Fibroblast of skin of right quadriceps (primary cell): ENCODE measurements around the gene RAB3C.
"Not testable (repeated sequence)": the region's sequence is repeated elsewhere in the genome, so short reads cannot be mapped to it uniquely, and the experiment has no call there.

Source experiments
- DNase-seq: peaks from one replicate; pipeline ENCODE4 v3.0.0-alpha.2; 2013

The RAB3C gene

DNA sequence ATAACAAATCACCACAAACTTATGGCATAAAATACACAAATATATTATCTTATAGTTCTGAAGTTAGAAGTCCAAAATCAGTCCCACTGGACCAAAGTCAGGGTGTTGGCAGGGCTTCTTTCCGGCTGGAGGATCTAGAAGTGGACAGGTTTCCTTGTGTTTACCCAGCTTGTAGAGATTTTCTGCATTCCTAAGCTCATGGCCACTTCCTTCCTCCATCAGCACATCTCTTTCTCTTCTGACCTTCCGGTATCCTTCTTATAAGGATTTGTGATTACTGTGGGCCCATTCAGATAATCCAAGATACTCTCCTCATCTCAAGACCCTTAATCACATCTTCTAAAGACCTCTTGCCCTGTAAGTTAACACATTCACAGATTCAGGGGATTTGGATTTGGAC, 97.6 kb downstream of the RAB3C start:
- no peak for DNase-seq

DNA sequence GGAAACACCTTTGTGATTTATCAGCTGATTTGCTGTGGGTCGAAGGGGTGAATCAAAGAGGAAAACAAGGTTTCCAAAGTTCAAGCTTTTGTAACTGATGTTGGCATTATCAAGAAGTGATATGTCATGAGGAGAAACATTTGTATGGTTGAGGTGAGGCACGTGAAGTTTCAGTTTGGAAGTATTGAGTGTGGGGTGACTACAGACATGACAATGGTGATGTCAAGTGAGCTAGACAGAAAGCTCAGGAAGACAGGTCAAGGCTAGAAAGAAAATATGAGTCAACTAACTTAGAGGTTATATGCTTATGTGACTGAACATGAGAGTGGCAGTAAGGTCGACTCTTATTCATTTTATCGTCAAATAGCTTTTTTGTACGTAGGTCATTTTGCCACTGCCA, 99.1 kb downstream of the RAB3C start:
- DNase-seq = no peak

GRCh38 chr5:58683567-58683966, 100.7 kb downstream of the RAB3C start:
- no peak for DNase-seq

DNA sequence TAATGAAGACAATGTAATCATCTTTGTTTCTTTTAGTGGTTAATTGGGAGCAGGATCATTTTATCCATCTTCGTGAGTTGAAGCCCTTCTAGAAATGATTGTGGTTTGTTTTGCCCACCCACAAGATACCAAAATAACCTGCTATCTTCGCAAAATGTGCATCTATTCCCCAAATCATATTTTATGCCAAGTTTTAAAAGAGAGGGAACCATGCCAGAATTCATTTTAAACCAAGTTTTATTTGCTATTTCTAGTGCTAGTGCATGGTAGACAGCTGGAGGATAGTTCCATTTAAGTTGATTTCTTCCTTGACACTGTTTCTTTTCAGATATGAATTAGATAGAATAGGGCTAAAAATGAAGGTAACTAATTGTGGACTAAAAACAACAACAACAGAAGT, 104.2 kb downstream of the RAB3C start:
- DNase-seq = no peak

DNA sequence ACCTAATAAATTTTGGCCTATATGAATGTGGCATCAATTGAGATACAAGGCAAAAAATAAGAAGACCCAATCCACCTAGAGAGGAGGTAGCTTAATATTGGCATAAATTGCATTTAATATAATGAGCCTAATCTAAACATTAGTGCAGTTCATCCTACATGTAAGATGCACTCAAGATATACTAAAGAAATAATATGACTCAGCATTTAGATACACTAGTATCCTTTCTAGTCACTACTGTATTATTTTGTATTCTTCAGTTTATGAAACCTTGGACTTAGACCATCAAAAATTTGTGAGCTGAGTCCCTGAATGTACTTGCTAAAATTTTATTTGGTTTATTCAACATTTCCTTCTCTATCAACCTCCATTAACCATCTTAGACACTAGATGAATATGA, 104.7 kb downstream of the RAB3C start:
- no peak for DNase-seq

DNA sequence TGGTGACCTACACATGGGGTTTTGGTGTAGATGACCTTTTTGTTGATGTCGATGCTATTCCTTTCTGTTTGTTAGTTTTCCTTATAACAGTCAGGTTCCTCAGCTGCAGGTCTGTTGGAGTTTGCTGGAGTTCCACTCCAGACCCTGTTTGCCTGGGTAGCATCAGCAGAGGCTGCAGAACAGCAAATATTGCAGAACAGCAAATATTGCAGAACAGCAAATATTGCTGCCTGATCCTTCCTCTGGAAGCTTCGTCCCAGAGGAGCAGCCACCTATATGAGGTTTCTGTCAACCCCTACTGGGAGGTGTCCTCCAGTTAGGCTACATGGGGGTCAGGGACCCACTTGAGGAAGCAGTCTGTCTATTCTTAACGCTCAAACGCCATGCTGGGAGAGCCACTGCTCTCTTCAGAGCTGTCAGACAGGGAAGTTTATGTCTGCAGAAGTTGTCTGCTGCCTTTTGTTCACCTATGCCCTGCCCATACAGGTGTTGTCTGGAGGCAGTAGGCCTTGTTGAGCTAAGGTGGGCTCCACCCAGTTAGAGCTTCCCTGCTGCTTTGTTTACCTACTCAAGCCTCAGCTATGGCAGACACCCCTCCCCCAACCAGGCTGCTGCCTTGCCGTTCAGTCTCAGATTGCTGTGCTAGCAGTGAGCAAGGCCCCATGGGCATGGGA, 116.3 kb downstream of the RAB3C start:
- DNase-seq = not testable (repeated sequence)

GRCh38 chr5:58699762-58700118, 116.9 kb downstream of the RAB3C start:
- no peak for DNase-seq

GRCh38 chr5:58703925-58704555, 121.2 kb downstream of the RAB3C start:
- DNase-seq = no peak

- no peak for DNase-seq
These were observed 123.9 kb downstream of the RAB3C start for GRCh38 chr5:58706736-58707135.

DNA sequence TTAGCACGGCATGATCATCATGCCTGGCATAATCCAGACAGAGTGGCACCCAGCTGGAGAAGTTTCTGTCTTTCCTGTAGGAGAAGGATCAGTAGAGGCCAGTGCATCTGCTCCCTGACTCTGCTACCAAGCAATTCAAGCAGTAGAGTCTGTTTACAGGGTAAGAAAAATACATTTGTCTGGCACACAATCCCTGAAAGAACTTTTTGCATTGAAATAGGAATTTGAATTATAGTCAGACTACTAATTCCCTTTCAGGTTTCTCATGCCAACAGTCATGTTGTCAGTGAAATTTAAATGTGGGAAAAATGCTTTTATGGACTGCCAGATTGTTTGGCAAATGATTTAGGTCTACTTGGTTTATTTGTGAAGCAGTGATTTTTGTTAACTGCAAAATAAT, 125.6 kb downstream of the RAB3C start:
- no peak for DNase-seq

DNA sequence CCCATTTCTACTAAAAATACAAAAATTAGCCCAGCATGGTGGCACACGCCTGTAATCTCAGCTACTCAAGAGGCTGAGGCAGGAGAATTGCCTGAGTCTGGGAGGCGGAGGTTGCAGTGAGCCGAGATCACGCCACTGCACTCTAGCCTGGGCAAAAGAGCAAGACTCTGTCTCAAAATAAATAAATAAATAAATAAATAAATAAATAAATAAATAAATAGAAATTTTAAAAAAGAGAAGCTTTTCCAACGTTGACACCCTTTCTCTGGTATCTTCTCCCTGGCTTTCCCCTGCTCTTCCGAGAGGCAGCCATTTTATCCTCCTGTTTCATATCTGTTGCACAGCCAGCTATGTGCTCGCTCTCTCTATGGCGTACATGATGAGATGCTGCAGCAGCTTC, 127.5 kb downstream of the RAB3C start:
- DNase-seq = not testable (repeated sequence)

- no peak for DNase-seq
These were observed 128.0 kb downstream of the RAB3C start for GRCh38 chr5:58710871-58711270.

DNA sequence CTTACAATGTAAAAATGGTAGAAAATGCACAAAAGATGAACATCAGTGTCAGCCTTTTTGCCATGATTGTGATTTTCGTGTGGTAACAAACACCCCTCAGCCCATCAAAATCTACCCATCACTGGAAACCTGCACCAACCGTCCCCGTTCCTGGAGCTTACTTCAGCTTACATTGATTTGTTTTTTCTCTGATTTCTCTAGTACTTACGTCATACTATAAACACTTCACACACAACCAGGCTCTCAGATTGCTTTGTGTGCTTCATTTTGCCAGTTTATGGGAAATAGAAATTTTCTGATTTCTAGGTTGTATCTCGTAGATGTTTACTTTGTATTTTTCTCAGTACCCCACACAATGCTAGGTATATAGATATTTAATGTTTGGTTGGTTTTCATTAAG, 129.1 kb downstream of the RAB3C start:
- DNase-seq = no peak

DNA sequence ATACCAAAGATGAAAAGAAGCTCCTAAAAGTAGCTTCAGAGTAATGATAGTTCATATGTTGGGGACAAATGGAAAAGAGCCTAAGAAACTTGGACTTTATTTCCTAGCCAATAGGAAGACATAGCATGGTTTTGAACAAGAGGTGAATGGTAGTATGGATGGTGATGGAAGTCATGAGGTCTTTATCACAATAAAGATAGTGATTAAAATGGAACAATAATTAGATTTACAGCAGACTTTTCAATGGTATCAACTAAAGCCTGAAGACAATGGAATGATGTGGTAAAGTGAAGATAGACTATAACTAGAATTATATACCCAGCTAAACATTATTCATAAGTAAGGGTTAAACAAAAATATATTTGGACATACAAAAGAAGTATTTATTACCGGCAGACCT, 131.2 kb downstream of the RAB3C start:
- no peak for DNase-seq

GRCh38 chr5:58715997-58716656, 133.3 kb downstream of the RAB3C start:
- DNase-seq = no peak

DNA sequence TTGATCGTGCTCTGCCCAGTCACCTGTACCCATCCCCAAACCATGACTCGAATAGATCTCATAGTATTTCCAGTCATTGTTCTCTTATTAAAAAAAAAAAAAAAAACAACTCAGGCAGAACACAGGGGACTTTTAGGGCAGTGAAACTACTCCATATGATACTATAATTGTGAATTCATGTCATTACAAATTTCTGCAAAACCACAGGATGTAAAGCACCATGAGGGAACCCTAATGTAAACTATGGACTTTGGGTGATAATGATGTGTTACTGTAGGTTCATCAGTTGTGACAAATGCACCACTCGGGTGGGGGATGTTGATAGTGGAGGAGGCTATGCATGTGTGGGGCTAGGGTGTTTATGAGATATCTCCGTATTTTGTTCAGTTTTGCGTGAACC, 133.8 kb downstream of the RAB3C start:
- no peak for DNase-seq

DNA sequence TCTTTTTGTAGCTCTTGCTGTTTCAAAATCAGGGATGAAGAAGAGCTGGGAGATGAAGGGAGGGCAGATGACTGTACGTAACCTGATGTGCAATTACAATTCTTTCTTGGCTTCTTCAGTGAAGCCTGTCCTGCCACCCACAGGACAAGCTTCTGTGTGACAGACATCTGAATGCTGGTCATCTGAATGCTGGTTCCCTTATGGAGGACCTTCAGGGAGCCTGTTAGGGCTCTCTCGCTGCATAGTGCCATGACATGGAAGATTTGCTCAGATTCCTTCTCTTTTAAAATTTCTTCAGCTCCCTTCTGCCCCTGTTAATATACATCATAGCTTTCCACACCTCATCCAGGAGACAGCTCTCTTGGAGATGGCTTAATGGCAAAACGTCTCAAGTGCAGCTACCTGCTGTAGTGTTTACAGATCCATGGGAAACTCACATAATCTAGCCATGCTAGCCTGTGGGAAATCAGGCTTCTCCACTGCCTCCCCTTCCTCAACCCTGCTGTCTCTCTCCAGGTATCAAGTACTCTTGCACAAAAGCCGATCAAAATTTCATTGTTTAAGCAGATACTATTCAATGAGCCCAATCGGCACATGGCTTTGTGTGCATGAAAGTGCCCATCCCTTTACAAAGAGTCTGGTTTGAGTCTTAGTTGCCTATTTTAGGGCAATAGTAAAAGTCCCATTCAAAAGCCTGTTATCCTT, 134.6 kb downstream of the RAB3C start:
- DNase-seq = no peak

DNA sequence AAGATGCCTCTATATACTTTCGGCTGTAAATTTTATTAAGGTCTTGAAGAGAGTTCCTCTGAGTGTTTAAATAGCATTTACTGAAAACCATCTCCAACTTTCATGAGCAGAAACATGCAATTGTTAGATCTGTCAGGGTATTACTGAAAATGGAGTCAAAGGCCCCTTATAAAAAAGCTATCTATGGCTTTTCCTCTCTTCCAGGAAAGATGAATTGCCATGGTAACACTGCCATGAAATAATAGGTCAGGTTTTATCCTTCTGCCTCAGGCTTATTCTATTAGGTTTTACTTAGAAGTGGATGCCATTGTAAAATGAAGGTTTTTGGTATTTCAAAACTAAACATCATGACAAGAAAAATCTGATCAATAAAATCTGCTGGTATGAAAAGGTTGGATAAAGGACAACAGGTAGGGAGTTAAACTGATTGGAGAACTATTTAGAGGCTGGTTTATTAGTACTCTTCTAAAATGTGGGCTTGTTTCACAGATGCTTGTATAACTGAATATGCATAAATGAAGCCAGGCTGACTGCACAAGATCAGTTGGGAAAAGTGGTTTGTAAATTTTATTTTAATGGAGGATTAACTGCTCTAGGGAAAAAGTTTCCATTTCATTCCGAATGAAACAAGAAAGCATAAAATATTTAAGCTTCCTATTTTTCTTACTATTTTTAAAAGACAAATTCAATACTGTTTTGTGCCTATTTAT, 135.5 kb downstream of the RAB3C start:
- no peak for DNase-seq

GRCh38 chr5:58722160-58722559, 139.3 kb downstream of the RAB3C start:
- no peak for DNase-seq

GRCh38 chr5:58724992-58725391, 142.1 kb downstream of the RAB3C start:
- no peak for DNase-seq

- no peak for DNase-seq
These were observed 148.8 kb downstream of the RAB3C start for GRCh38 chr5:58731641-58732040.

GRCh38 chr5:58735637-58736036, 152.8 kb downstream of the RAB3C start:
- no peak for DNase-seq

- no peak for DNase-seq
These were observed 153.3 kb downstream of the RAB3C start for GRCh38 chr5:58736214-58736613.
